Testis (tissue), 2 donors: ENCODE measurements around the gene MSI2.

Experiments
- POLR2A ChIP-seq: fragments of 450-650 bp; IDR thresholded peaks from one replicate; pipeline ENCODE4 v1.6.1; 2017; ENCODE audit warnings: antibody characterized with exemption, mild to moderate bottlenecking, moderate library complexity
- TF ChIP-seq, protein P1 (sequence below), 3 experiments: fragments of 450-650 bp in 2 of 3; fragments of 200-600 bp in 1 of 3; sonication (generic) in 1 of 3; IDR thresholded peaks; one replicate each; pipeline ENCODE4 v1.5.1; 2016 to 2019; ENCODE audit warnings: antibody characterized with exemption in 3 of 3, mild to moderate bottlenecking in 2 of 3, moderate library complexity in 1 of 3

- TF ChIP-seq, protein P1, sequence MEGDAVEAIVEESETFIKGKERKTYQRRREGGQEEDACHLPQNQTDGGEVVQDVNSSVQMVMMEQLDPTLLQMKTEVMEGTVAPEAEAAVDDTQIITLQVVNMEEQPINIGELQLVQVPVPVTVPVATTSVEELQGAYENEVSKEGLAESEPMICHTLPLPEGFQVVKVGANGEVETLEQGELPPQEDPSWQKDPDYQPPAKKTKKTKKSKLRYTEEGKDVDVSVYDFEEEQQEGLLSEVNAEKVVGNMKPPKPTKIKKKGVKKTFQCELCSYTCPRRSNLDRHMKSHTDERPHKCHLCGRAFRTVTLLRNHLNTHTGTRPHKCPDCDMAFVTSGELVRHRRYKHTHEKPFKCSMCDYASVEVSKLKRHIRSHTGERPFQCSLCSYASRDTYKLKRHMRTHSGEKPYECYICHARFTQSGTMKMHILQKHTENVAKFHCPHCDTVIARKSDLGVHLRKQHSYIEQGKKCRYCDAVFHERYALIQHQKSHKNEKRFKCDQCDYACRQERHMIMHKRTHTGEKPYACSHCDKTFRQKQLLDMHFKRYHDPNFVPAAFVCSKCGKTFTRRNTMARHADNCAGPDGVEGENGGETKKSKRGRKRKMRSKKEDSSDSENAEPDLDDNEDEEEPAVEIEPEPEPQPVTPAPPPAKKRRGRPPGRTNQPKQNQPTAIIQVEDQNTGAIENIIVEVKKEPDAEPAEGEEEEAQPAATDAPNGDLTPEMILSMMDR (IDR thresholded peaks at IDR 0.05): no peak
- TF ChIP-seq POLR2A: no peak
These were observed 394.2 kb downstream of the MSI2 start for GRCh38 chr17:57650548-57650947.
